GM12891 (cell line): ENCODE measurements around the gene TTC7B.

Experiments used
- DNase-seq: peaks from one replicate; pipeline ENCODE4 v3.0.0; 2011; ENCODE audit warnings: low spot score; ENCODE audit not compliant: insufficient read length
- FAIRE-seq: peaks from 2 replicates; lab custom pipeline; 2011; peaks lifted over from hg19 to GRCh38; lab: Jason Lieb, UNC
- PAX5 ChIP-seq: IDR thresholded peaks from 2 replicates; pipeline ENCODE4 v1.6.1; 2011; ENCODE audit warnings: low read length, moderate library complexity, mild to moderate bottlenecking; ENCODE audit not compliant: insufficient read depth, severe bottlenecking
- POLR2A ChIP-seq: IDR thresholded peaks from 2 replicates; pipeline ENCODE4 v1.6.1; 2011; ENCODE audit warnings: low read depth, low read length, control low read depth
- POLR2AphosphoS5 ChIP-seq: IDR thresholded peaks from 2 replicates; pipeline ENCODE4 v1.6.1; 2011; ENCODE audit warnings: low read depth, low read length, control low read depth
- POU2F2 ChIP-seq: IDR thresholded peaks from 2 replicates; pipeline ENCODE4 v1.6.1; 2011; ENCODE audit warnings: low read depth, mild to moderate bottlenecking, control low read depth, low read length, moderate library complexity
- SPI1 ChIP-seq: IDR thresholded peaks from 2 replicates; pipeline ENCODE4 v1.6.1; 2011; ENCODE audit warnings: low read depth, low read length, control low read depth
- TAF1 ChIP-seq: IDR thresholded peaks from 2 replicates; pipeline ENCODE4 v1.6.1; 2011; ENCODE audit warnings: low read depth, low read length, control low read depth

Gene TTC7B

GRCh38 chr14:90807060-90807459 is 9.2 kb downstream of the TTC7B start:
- TF ChIP-seq SPI1 (no peak), POU2F2 (no peak)
- no peak for FAIRE-seq
- no peak for DNase-seq

DNA sequence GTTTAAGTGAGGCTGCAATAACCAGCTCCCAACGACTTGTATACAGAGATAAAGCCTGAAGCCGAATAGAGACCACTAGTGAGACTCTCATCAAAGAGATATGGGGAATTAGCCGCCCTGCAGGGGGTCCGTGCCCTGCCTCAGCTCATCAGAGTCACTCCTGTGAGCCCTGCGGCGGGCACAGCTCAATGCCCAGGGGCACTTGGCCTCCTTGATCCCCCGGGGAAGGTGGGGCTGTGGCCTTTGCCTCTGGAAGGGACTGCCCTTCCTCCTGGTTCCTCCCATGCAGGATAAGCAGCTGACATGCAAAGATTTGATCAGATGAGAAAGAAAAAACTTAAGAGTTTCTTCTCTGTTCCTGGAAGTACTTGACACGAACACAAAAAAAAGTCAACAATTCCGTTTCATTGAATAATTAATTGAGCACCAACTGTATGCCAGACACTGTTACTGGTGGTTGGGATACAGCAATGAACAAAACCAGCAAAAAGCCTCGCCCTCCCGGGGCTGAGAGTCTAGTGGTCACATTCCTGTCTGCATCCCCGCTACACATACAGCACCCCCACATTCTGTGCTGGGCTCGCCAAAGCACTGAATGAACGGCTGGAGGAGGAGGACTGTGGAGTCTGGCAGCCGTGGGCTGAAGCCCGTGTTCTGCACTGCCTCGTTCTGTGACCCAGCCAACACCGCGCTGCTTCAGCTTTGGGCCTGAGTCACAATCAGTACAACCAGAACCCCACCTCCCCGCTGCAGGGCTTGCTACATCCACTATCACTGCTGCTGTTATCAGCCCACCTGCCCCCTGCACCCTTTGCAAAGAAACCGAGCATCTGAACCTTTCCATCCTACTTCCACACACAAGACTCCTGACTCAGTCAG is 10.3 kb downstream of the TTC7B start:
- DNase-seq (no peak), FAIRE-seq (no peak)
- no peak for TF ChIP-seq SPI1
- no peak for TF ChIP-seq POLR2AphosphoS5
- TF ChIP-seq POU2F2, result no peak
- TF ChIP-seq PAX5, result no peak
- no peak for TF ChIP-seq TAF1
- TF ChIP-seq POLR2A, result no peak

GRCh38 chr14:90805084-90805391 is 11.2 kb downstream of the TTC7B start:
- no peak for DNase-seq
- FAIRE-seq, result no peak
- no peak for TF ChIP-seq POLR2AphosphoS5
- TF ChIP-seq TAF1, result no peak
- TF ChIP-seq POLR2A, result no peak
- no peak for TF ChIP-seq PAX5

DNA sequence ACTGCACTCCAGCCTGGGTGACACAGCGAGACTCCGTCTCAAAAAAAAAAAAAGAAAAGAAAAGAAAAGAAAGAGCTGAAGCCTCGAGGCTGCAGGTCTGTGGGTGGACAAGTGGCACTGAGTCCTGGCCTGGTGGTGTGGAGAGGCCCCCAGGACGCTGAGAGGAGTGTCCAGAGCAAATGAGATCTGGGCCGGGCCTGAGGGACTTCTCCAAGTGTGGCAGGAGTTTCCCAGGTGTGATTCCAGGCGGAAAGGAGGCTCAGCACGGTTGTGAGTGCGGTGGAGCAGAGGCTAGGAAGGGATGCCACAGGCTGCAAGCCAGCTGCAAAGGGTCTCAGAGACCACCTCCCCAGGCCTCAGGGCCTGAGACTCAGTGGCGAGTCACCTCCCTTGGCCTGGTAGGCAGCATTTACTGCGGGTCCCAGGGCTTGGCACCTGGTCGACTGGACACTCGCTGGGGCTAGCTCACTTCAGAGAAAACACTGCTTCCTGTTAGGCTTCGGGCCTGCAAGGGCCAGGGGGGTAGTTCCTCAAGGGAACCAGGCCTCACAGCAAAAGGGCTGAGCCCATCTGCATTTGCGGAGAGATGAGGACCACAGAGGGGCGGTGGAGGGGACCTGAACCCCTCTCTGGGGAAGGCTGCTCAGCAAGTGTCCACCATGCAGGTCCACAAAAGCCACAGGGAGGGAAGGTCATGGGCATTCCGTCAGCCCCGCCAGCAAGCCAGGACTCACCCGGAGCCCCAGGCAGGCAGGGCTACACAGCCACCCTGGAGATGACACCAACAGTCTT is 11.7 kb downstream of the TTC7B start:
- no peak for TF ChIP-seq SPI1
- TF ChIP-seq PAX5, result no peak
- TF ChIP-seq POLR2AphosphoS5, result no peak
- TF ChIP-seq POLR2A, result no peak
- TF ChIP-seq TAF1, result no peak
- TF ChIP-seq POU2F2, result no peak
- DNase-seq, result no peak
- no peak for FAIRE-seq

- TF ChIP-seq POU2F2, result no peak
- no peak for TF ChIP-seq POLR2A
- no peak for TF ChIP-seq SPI1
- TF ChIP-seq POLR2AphosphoS5, result no peak
- TF ChIP-seq TAF1, result no peak
- no peak for TF ChIP-seq PAX5
- DNase-seq (no peak), FAIRE-seq (no peak)
These were observed 13.0 kb downstream of the TTC7B start for GRCh38 chr14:90803249-90803648.

GRCh38 chr14:90799420-90799819 is 16.8 kb downstream of the TTC7B start:
- no peak for TF ChIP-seq POLR2A
- no peak for TF ChIP-seq POLR2AphosphoS5
- no peak for TF ChIP-seq TAF1
- no peak for TF ChIP-seq SPI1
- no peak for DNase-seq
- FAIRE-seq, result no peak

DNA sequence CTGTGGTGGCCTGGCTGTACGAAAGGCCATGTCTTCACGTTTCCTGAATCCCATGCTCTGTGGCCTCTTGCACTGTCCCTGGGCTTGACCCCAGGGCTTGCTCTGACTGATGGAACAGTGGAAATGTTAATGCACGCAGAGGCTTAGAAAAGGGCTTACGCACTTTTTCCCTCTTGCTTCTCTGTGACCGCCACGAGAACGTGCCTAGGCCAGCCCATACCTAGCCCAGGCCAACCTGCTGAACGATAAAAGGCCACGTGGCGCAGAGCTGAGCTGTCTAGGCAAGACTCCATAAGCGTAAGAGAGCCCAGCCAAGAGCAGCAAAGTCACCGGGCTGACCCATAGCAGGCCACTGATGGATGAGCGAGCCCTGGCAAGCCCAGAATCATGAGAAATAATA is 18.3 kb downstream of the TTC7B start:
- TF ChIP-seq POU2F2 (no peak), POLR2A (no peak), PAX5 (no peak), TAF1 (no peak), POLR2AphosphoS5 (no peak), SPI1 (no peak)
- no peak for FAIRE-seq
- no peak for DNase-seq

- DNase-seq (no peak), FAIRE-seq (no peak)
- TF ChIP-seq POU2F2, result no peak
- no peak for TF ChIP-seq POLR2A
- no peak for TF ChIP-seq TAF1
- TF ChIP-seq PAX5, result no peak
- TF ChIP-seq SPI1, result no peak
- TF ChIP-seq POLR2AphosphoS5, result no peak
These were observed 18.8 kb downstream of the TTC7B start for GRCh38 chr14:90797451-90797850.

- no peak for DNase-seq
- TF ChIP-seq PAX5 (no peak), TAF1 (no peak), POLR2A (no peak), POU2F2 (no peak), POLR2AphosphoS5 (no peak), SPI1 (no peak)
- no peak for FAIRE-seq
These were observed 19.9 kb downstream of the TTC7B start for GRCh38 chr14:90796329-90796728.

GRCh38 chr14:90795744-90796143 is 20.5 kb downstream of the TTC7B start:
- FAIRE-seq (no peak), DNase-seq (no peak)
- TF ChIP-seq PAX5 (no peak), POLR2AphosphoS5 (no peak), POU2F2 (no peak), POLR2A (no peak), SPI1 (no peak), TAF1 (no peak)

- no peak for TF ChIP-seq POU2F2
- TF ChIP-seq SPI1, result no peak
- TF ChIP-seq POLR2A, result no peak
- no peak for TF ChIP-seq POLR2AphosphoS5
- TF ChIP-seq TAF1, result no peak
- TF ChIP-seq PAX5, result no peak
- no peak for FAIRE-seq
- no peak for DNase-seq
These were observed 24.7 kb downstream of the TTC7B start for GRCh38 chr14:90791486-90791885.
